NCI-H82 (cell line): ENCODE data around the gene CDC25C.
"Not testable (repeated sequence)": the region's sequence is repeated elsewhere in the genome, so short reads cannot be mapped to it uniquely, and the experiment has no call there.

Experiments
- DNase-seq: peaks from one replicate; lab custom pipeline; 2025; lab: John Stamatoyannopoulos, UW

The CDC25C gene

GRCh38 chr5:138346889-138347288 is 15.3 kb upstream of the CDC25C start:
- DNase-seq: no peak

DNA sequence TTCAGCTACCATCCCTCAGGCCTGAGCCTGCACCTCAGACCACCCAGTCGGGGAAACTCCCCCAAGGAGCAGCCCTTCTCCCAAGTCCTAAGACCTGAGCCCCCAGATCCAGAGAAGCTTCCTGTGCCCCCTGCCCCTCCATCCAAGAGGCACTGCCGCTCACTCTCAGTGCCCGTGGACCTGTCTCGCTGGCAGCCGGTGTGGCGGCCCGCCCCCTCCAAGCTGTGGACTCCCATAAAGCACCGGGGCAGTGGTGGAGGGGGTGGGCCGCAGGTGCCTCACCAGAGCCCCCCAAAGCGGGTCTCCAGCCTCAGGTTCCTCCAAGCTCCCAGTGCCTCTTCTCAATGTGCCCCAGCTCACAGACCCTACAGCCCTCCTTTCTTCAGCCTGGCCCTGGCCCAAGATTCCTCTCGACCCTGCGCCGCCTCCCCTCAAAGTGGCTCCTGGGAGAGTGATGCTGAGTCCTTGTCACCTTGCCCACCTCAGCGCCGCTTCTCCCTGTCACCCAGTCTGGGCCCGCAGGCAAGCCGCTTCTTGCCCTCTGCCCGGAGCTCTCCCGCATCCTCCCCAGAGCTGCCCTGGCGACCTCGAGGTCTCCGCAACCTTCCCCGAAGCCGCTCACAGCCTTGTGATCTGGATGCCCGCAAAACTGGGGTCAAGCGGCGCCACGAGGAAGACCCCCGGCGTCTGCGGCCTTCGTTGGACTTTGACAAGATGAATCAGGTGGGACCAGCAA is 13.5 kb upstream of the CDC25C start:
- DNase-seq: no peak

DNA sequence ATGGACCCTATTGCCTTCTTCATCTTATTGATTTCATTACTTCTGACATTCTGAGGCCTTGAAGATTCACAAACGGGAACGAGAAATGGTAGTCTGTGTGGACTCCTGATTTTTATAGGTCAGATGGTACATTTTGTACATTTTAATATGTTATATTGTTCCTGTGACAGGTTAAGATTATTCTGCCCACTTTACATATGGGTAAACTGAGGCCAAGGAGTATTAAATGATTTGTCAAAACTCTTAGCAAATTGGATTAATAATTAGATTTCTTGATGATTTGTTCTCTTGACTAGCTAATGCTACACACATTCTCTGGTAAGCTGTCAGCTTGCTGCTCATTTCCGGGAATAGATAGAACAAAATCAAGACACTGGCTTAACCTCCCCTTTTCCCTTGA is 8.4 kb upstream of the CDC25C start:
- DNase-seq: no peak

GRCh38 chr5:138339464-138339863 is 7.9 kb upstream of the CDC25C start:
- no peak for DNase-seq

GRCh38 chr5:138339091-138339456 is 7.5 kb upstream of the CDC25C start:
- DNase-seq: peak; percentile 26

- no peak for DNase-seq
Observed at GRCh38 chr5:138338411-138339090, 6.9 kb upstream of the CDC25C start.

DNA sequence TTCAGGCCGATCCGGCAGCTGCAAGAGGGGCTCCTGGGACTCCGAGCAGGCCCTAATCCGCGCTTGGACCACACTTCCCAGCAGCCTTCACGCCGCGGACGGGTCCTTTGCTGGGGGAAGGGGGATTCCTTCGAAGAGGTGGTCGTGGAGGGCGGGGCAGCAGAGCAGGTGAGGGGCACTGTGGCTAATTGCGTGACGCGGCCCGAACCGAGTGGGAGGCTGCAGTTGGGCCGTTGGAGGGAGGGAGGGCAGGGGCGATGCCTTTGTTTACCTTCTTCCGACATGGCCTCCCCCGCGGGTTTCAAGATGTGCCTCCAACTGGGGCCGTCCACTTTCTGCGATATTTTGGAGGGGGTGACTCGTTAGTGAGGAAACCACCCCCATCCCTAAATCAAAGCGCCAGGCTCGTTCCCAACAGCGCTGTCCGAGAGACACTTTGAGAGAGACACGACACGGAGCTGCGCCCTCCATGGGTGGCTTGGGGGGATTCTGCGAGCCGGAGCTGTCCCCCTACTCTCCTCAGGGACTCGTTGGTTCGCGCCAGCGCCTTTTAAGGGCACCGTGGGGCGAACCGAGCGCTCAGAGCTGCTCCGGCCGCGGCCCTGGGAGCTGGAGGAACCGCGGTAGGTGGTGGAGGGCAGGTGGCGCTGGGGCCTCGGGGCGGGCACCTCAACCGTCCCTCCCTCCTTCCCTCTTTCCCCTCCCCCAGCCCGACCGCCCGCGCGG is 6.2 kb upstream of the CDC25C start, which contains the start of gene FAM53C:
TSS of gene FAM53C (plus strand) at position 582 of the 726 bp plus-strand sequence. CDS start 3,070 bp downstream, outside the sequence.
- peak; percentile 94 for DNase-seq

GRCh38 chr5:138336952-138337684 is 5.5 kb upstream of the CDC25C start:
- peak; percentile 92 for DNase-seq

DNA sequence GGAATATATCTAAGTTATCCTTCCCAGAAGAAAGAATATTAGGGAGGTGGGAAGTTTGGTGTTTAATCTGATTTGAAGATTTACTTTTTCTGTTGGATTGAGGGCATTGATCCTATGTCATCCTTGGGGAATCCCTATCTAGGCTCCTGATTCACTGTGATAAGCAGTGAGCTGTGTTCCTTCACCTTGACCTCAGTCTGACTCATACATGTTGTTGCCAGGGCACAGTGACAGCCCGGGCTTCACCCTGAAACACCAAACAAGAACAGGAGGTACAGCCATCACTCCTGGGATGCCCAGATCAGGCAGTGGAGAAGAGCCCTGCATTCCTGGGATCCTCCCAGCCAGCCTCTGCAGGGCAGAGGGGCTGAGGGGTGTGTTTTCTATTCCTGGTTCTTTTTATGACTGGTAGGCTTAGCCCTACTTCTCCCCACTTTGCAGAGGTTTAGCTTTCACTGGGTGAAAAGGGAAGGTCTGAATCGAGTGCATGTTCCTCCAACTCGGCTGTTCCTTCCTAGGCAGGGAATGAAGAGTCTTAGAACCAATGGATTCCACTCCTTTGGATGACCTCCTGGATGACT is 3.4 kb upstream of the CDC25C start:
- DNase-seq: peak; percentile 16

DNA sequence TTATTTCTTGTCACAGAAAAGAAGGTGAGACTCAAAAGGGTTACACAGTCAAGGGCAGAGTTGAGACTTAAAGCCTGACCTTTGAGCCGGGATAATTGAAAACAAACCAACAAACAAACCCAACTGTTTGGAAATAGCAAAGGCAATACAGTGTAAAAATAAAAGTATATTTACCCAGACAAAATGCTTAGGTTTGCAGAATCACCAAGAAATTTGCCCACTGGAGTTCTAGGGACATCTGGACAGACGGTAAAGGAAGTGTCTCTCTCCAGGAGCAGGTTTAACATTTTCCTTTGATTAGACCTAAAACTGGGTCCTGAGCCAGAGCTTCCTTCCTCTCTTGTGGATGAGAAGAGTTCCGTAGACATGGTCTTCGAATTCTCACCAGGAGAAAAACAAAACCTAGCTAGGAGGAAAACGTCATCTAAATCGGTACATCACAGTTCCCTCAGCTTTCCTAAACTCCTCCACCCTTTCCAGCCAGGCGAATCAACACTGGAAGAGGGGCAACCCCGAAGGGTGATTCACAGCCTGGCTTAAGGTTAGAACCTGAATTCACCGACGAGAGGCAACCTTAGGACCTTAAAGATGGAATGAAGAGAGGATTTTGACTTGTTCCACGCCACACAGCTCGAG is 673 bp downstream of the CDC25C start:
- peak; percentile 52 for DNase-seq

- not testable (repeated sequence) for DNase-seq
Observed at GRCh38 chr5:138318211-138318610, 13.4 kb downstream of the CDC25C start.

DNA sequence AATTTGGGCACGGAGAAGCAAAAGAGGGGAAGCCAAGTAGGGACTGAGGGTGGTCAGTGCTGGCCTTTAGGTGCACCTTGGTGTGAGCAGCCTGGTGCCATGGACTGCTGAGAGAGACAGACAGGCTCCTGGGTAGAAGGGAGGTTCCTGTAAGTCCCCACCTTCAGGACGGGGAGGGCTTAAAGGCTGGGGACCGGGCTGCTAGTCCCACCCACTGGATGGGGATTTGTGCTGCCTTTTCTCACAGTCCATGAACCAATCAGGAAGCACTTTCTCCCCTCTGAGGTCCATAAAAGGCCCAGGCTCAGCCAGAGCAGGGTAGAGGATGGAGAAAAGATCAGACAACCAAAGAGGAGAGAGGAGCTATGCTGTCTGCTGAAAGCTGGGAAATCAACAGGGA is 15.2 kb downstream of the CDC25C start:
- DNase-seq: peak; percentile 13

DNA sequence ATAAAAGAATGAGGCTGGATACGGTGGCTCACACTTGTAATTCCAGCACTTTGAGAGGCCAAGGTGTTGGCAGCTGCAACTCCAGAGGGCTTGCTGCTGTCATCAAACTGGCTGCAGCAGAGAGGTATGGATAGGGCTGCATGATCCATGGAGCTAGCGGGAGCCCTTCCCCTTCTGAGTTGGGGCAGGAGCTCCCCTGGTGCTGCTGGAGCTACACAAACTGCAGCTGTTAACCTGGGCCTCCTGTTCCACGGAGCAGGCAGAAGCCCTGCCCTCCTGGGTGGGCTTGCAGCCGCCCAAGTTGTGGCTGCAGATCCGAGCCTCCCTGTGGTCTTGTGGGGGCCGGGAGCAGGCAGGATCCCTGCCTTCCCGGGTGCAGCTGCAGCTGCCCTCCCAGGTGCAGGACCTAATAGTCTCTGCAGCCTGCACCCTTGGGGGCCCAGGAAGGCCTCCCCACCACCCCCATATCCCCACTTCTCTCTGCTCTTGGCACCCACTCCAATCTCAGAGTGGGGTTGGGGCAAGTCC is 15.8 kb downstream of the CDC25C start:
- no peak for DNase-seq

- no peak for DNase-seq
Observed at GRCh38 chr5:138305797-138306196, 25.8 kb downstream of the CDC25C start.

DNA sequence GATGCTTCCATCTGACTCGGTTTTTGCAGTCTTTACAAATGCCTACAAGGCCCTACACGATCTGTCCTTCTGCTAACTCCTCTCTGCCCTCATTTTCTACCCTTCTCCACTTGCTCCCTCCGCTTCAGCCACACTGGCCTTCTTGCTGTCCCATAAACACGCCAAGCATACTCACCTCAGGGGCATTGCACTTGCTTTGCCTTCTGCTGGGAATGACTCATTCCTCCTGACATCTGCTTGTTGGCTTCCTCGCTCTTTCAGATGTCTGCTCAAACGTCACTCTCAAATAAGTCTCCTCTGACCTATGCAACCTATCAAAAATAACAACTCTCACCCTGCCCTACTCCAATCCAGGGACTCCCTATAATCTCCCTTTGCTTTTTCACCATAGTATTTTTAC is 28.2 kb downstream of the CDC25C start:
- no peak for DNase-seq

DNA sequence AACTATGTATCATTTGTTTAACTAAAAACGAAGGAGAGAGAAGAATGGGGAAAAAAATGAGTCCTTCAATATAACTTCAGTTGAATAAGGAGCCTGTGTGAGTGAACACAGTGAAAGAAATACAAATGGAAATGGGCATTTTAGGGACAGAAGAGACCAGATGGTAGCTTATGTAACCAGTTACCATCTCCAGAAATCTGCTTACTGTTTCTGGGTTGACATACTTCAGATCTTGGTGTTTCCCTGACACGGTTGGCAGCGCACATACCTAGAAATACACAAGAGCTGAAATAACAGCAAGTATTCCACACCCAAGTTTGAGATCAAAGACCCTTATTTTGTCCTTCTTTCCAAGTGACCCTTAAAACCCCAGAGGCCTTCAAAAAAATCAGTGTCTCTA is 42.3 kb downstream of the CDC25C start:
- no peak for DNase-seq

DNA sequence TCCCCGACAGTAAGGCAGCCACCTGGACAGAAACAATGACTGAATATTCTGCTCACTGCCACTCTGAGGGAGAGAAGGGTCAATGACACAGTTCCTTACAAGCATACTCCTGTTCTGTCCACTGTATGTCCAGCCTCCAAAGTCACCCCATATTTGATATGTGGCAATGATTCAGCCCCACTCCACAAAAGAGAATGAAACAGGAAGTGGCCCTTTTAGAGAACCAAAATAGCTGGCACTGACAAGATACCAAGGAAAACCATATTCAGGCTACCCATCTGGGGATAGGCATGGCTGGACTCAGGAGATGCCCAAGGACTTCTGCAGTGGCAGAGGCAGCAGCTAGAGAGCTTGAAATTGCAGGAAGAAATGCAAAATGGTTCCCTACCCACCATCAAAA is 44.4 kb downstream of the CDC25C start:
- DNase-seq: no peak

DNA sequence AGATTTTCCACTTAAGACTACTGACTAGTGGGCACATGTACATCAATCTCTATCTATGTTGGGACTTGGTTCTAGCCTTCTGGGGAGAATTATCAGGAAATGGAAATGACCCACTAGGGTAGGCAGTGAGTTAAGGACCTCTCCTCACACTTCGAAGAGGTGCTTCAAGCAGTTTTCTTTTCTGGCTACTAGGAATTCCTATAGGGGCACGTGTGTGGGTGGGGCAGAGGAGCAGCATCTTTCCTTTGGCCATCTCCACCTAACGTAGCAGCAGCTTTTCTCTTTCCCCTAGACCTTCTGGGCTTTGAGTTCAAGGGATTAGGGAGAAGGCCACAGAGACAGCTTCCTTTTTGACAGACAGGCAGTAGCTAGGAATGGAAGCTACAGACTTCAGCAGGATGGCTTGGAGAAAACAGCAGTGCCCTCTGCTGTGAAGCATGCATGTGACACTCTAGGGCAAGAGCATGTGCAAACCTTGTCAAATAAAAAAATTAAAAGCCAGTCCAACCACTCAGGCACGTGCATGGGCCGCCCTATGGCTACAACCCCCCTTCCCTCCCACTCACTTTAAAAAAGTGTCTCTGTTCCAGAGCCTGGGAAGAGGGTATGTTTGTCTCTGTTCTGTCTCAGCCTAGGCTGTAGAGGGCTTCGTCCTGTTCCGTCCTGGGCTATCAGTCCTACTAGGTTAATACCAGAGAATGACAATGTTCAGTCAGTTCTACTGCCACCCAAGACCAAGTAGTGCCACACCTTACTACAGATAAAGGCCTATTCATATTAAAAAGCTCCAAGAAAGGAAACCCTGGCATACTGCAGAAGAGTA is 48.5 kb downstream of the CDC25C start:
- peak; percentile 80 for DNase-seq

- no peak for DNase-seq
Observed at GRCh38 chr5:138280915-138281314, 50.7 kb downstream of the CDC25C start.

- DNase-seq: peak; percentile 8
Observed at GRCh38 chr5:138276402-138277054, 55.1 kb downstream of the CDC25C start.
